GM12892 (cell line): Measurements from ENCODE around the gene TAF1C.

Experiments
- POLR2A ChIP-seq: IDR thresholded peaks from 2 replicates; pipeline ENCODE4 v1.6.1; 2011; ENCODE audit warnings: low read depth, low read length, control low read depth
- TAF1 ChIP-seq: IDR thresholded peaks from 2 replicates; pipeline ENCODE4 v1.6.1; 2011; ENCODE audit warnings: low read depth, mild to moderate bottlenecking, control low read depth, low read length, borderline replicate concordance

DNA sequence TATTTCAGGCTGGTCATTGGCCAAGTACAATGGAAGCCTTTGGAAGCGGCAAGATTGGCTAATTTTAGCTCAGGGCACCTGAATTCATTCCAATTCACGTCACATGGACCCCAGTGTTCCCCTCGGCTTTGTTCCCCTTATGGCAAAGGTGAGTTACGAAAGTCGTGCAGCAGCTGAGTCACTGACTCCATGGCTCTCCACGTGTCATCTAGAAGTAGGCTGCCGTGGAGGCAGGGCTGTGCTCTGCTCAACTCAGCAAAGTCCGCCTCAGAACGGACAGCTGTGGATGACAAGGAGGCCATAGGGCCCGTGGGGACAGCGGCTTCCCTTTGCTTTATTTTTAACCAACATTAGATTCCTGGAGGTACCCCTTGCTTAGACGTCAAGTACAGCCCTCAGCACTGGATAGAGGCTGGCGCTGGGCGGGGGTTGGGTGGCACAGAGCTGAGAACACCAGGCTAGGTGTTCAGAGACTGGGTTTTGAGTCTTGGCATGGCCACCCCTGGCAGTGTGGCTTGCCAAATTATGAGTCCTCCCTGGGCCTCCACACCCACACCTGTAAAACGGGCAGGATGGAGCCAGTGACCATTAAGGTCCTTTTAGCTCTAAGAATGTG is 27.7 kb upstream of the TAF1C start:
- no peak for TF ChIP-seq TAF1
- TF ChIP-seq POLR2A: no peak
